Ovary (tissue), 9 donors: Measurements from ENCODE around the gene C12orf76. TPM values are rescaled to one million over a fixed set of nuclear protein-coding genes. Genes with fewer than 3 reads are reported as not detected.
"Not testable (repeated sequence)": the region's sequence is repeated elsewhere in the genome, so short reads cannot be mapped to it uniquely, and the experiment has no call there.

Experiments
- DNase-seq, 5 donors: peaks; one replicate each; pipeline ENCODE4 v3.0.0-alpha.2; 2019 to 2020
- H3K27ac ChIP-seq, 2 donors: fragments of 200-600 bp; one replicate each; pipeline versions ENCODE4 v1.5.1 to v1.8.0; 2019 to 2022
- H3K27me3 ChIP-seq: fragments of 200-600 bp; one replicate; pipeline ENCODE4 v1.8.0; 2022
- H3K36me3 ChIP-seq: fragments of 200-600 bp; sonication (generic); one replicate; pipeline ENCODE4 v1.5.1; 2019
- H3K4me1 ChIP-seq: one replicate; pipeline ENCODE4 v1.8.1; 2013; ENCODE audit warnings: mild to moderate bottlenecking, moderate library complexity; ENCODE audit not compliant: insufficient read depth
- H3K4me3 ChIP-seq: fragments of 200-600 bp; sonication (generic); one replicate; pipeline ENCODE4 v1.5.1; 2017
- H3K9me3 ChIP-seq, 2 donors: fragments of 200-600 bp in 1 of 2; sonication (generic) in 1 of 2; one replicate each; pipeline versions ENCODE4 v1.5.1 to v1.8.1; 2013 to 2019; ENCODE audit warnings: mild to moderate bottlenecking in 1 of 2, moderate library complexity in 1 of 2
- EP300 ChIP-seq: sonication (generic); formaldehyde crosslinking; IDR thresholded peaks from one replicate; pipeline ENCODE4 v1.6.1; 2017; ENCODE audit warnings: antibody characterized with exemption
- POLR2A ChIP-seq: fragments of 450-650 bp; IDR thresholded peaks from one replicate; pipeline ENCODE4 v1.6.1; 2017; ENCODE audit warnings: antibody characterized with exemption, mild to moderate bottlenecking, moderate library complexity
- WGBS, 3 donors: extraction: QIAGEN DNeasy Blood & Tissue Kit in 1 of 3; methylation state at CpG; one replicate each; pipeline versions ENCODE4 v1.1.5 to v1.1.7; 2013 to 2017; 5-methylcytosine and 5-hydroxymethylcytosine counted together
- intact Hi-C, 4 donors: fragments of 100-400 bp; cut with DNase I; formaldehyde crosslinking; loops; one replicate each; pipeline versions ENCODE4 v1.11.0 to v1.15.1; 2022 to 2023
- polyA plus RNA-seq, 2 donors: library from polyadenylated mRNA; stranded (reverse); fragments of 200-250 nt in 1 of 2; fragments of 350-450 nt in 1 of 2; fragmentation: Illumina TruSeq in 1 of 2; extraction: RNeasy Lipid Tissue Mini Kit (QIAGEN cat#74804) in 1 of 2; gene quantifications; one replicate each; pipeline ENCODE4 v1.2.3, GENCODE V29; 2013 to 2014
- total RNA-seq, 7 donors: library from RNA; depleted of rRNA in 2 of 7; stranded (reverse); fragments of >200 nt in 2 of 7; fragmentation: NEBNext Ultra II Directional in 3 of 7; extraction: Animal tissue kit (Norgen Biotek cat#: 25700) in 3 of 7; gene quantifications; one replicate each; pipeline versions ENCODE4 v1.1.0 to v1.2.4, GENCODE V29; 2016 to 2023
- TF ChIP-seq, protein P1 (sequence below), 3 donors: fragments of 450-650 bp in 2 of 3; fragments of 200-600 bp in 1 of 3; IDR thresholded peaks; one replicate each; pipeline versions ENCODE4 v1.5.1 to v1.8.0; 2016 to 2022; ENCODE audit warnings: antibody characterized with exemption in 3 of 3, mild to moderate bottlenecking in 1 of 3
- donor health status: DM: no; HTN: no; CAD: no; lungs with moderate emphysema.
- donor health status: DM: no; HTN: no; CAD: no.
- donor health status: Bipolar disorder and iron deficiency.
- donor health status: DM: yes; HTN: yes; CAD: no.
- donor health status: DM: no; HTN: no; CAD: no.
- donor health status: DM: yes; HTN: yes; CAD: no.

Gene C12orf76
- total and polyA plus RNA-seq, 9 donors: 11.6 to 24.9 (median 15.7) TPM

DNA sequence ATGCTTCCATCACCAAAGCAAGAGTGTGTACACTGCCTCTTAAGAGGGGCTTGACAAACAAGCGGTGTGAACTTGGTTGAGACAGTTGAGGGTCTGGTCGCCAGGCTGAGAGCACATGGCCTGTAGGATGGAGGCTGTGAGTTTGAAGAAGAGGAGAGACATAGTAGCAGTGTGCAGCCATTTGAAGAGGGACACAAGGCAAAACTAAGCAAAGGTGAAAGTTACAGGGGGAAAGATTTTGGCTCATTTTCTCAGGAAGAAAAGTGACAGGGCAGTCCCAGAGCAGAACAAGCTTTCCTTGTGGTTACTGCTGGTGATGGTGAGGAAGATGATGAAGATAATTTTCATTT lies 11.3 kb upstream of the C12orf76 start:
- 89 to 91% (median 89%) methylated on average over 2 of the region's 2 CpGs for WGBS, 3 donors
- no peaks in the 10 kb centered on the region for H3K4me1 ChIP-seq
- TF ChIP-seq EP300: no peak
- no peaks in the 10 kb centered on the region for H3K9me3 ChIP-seq
- no peak overlapping the region for H3K4me3 ChIP-seq
- H3K27ac ChIP-seq: no peak overlapping the region
- H3K36me3 ChIP-seq: no peaks in the 10 kb centered on the region
- no peaks in the 10 kb centered on the region for H3K27me3 ChIP-seq
- intact Hi-C loops: no loop called here
- DNase-seq: no peak

DNA sequence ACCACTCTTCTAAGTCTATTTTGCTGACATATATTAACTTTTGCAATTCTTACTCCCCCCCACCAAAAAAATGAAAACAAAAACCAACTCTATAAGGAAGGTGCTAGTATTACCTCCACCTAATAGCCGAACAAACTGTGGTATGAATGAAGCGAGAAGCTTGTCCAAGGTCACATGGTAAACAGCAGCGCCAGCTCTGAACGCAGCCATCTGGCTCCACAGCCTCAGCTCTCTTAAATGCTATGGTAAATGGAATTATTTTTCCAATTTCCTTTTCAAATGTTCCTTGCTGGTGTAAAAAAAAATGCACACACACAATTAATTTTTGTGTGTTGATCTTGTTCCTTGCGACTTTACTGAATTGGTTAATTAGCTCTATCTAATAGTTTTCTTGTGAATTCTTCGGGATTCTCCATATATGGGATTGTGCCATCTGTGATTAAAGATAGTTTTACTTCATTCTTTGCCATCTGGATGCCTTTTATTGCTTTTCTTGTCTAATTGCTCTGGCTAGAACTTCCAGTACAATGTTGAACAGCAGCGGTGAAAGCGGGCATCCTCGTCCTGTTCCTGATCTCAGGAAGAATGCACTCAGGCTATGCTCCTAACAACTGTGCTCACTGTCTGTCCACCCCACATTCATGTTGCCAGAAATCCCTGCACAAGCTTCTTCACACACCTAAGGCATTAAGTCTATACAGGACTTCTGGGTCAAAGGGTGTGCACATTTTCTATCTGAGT lies 10.7 kb upstream of the C12orf76 start:
- intact Hi-C loops: no loop called here
- TF ChIP-seq, protein P1, sequence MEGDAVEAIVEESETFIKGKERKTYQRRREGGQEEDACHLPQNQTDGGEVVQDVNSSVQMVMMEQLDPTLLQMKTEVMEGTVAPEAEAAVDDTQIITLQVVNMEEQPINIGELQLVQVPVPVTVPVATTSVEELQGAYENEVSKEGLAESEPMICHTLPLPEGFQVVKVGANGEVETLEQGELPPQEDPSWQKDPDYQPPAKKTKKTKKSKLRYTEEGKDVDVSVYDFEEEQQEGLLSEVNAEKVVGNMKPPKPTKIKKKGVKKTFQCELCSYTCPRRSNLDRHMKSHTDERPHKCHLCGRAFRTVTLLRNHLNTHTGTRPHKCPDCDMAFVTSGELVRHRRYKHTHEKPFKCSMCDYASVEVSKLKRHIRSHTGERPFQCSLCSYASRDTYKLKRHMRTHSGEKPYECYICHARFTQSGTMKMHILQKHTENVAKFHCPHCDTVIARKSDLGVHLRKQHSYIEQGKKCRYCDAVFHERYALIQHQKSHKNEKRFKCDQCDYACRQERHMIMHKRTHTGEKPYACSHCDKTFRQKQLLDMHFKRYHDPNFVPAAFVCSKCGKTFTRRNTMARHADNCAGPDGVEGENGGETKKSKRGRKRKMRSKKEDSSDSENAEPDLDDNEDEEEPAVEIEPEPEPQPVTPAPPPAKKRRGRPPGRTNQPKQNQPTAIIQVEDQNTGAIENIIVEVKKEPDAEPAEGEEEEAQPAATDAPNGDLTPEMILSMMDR (IDR thresholded peaks at IDR 0.05): no peak
- TF ChIP-seq POLR2A (no peak), EP300 (no peak)

DNA sequence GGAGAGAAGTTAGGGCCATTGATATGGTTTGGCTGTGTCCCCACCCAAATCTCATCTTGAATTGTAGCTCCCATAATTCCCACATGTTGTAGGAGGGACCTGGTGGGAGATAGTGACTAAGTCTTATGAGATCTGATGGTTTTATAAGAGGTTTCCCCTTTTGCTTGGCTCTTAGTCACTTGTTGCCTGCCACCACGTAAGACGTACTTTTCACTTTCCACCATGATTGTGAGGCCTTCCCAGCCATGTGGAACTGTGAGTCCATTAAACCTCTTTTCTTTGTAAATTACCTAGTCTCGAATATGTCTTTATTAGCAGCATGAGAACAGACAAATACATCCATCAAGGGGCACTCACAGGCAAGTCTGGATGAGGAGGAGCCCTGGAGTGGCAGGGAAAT lies 8.3 kb upstream of the C12orf76 start:
- H3K4me1 ChIP-seq, H3K4me3 ChIP-seq, H3K27ac ChIP-seq, H3K36me3 ChIP-seq, intact Hi-C loops, H3K9me3 ChIP-seq, H3K27me3 ChIP-seq, DNase-seq: not testable (repeated sequence)
- WGBS, 3 donors: 83 to 84% (median 83%) methylated on average over 3 of the region's 3 CpGs

More for the DNA sequence above, 10.7 kb upstream of the C12orf76 start:
- no peak for DNase-seq
- WGBS, 3 donors: 63 to 75% (median 69%) methylated on average over 9 of the region's 9 CpGs
- no peaks in the 10 kb centered on the region for H3K27me3 ChIP-seq
- no peak overlapping the region for H3K27ac ChIP-seq
- H3K36me3 ChIP-seq: no peaks in the 10 kb centered on the region
- no peaks in the 10 kb centered on the region for H3K4me1 ChIP-seq
- H3K4me3 ChIP-seq: no peak overlapping the region
- H3K9me3 ChIP-seq: no peaks in the 10 kb centered on the region

DNA sequence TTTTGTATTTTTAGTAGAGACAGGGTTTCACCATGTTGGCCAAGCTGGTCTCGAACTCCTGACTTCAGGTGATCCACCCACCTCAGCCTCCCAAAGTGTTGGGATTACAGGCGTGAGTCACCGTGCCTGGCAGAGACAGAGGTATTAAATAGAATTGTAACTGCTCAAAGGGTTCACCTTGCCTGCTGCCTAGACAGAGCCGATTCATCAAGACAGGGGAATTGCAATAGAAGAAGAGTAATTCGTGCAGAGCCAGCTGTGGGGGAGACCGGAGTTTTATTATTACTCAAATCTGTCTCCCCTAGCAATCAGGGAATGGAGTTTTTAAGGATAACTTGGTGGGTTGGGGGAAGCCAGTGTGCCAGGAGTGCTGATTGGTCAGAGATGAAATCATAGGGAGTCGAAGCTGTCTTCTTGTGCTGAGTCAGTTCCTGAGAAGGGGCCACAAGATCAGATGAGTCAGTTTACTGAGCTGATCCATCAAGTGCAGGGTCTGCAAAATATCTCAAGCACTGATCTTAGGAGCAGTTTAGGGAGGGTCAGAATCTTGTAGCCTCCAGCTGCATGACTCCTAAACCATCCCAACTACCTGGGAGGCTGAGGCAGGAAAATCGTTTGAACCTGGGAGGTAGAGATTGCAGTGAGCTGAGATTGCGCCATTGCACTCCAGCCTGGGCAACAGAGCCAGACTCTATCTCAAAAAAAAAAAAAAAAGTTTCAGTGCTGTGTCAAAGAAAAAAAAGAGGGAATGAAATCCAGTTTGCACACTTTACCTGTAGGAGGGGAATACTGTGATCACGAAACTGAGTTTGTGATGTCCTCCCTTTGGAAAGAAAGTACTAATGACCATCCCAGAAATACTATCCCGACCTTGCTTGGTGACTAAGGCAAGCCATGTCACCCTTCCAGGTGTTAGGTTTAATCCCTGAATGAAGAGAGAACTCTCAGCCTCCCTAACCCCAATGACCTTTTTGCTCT lies 7.3 kb upstream of the C12orf76 start:
- H3K9me3 ChIP-seq, H3K27ac ChIP-seq, DNase-seq, H3K4me1 ChIP-seq, intact Hi-C loops, H3K27me3 ChIP-seq, H3K36me3 ChIP-seq, H3K4me3 ChIP-seq: not testable (repeated sequence)
- 47 to 52% (median 47%) methylated on average over 11 of the region's 11 CpGs for WGBS, 3 donors

DNA sequence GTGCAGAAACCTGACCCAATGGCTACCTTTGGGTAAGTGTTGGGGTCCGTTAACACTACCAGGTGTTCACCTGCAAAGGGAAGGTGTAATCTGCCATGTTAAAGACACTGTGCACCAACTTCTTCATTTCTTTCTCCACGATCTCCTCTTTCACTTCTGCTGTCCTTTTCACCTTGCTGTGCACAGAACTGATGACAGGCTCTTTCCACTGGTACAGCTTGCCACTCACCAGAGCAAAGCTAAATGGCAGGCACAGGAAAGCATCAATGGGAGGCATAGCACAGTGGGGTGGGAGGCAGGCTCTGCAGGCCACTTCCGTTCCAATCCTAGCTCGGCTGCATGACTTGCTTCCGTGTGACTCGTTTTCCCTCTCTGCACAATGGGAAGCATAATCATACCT lies 2.6 kb upstream of the C12orf76 start:
- Histone ChIP-seq H3K4me1 (peaks cover 2% of the 10 kb centered on the region), H3K36me3 (no peaks in the 10 kb centered on the region), H3K4me3 (no peak overlapping the region), H3K27ac (no peak overlapping the region), H3K27me3 (no peaks in the 10 kb centered on the region), H3K9me3 (no peaks in the 10 kb centered on the region)
- no peak for TF ChIP-seq EP300
- TF ChIP-seq, protein P1 (IDR thresholded peaks at IDR 0.05): no peak
- no peak for DNase-seq
- intact Hi-C loops: no loop called here
- WGBS, 3 donors: 79 to 84% (median 81%) methylated on average over 6 of the region's 6 CpGs

DNA sequence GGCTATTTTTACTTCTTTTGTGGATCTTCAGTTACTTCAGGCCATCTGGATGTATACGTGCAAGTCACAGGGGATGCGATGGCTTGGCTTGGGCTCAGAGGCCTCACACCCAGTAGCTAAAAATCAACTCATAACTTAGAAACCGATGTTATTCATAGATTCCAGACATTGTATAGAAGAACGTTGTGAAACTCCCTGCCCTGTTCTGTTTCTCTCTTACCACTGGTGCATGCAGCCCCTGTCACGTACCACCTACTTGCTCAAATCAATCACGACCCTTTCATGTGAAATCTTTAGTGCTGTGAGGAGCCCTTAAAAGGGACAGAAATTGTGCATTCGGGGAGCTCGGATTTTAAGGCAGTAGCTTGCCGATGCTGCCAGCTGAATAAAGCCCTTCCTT lies 1.3 kb upstream of the C12orf76 start:
- H3K36me3 ChIP-seq, H3K27ac ChIP-seq, DNase-seq, intact Hi-C loops, H3K27me3 ChIP-seq, H3K4me3 ChIP-seq, H3K9me3 ChIP-seq, H3K4me1 ChIP-seq: not testable (repeated sequence)
- WGBS, 3 donors: 90% methylated on average over 9 of the region's 9 CpGs

DNA sequence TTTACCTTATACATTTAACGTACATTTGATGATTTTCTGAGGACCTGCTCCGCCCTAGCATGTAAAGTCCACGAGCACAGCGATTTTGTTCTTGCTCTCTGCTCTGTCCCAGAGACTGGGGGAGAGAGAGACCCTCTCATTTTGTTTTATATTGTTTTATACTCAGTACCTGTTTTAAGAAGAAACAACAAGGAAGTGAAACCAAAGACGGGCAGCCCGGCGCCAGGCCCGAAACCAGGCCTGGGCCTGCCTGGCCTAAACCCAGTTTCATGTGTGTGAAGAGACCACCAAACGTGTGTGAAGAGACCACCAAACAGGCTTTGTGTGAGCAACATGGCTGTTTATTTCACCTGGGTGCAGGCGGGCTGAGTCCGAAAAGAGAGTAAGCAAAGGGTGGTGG lies 712 bp upstream of the C12orf76 start:
- H3K36me3 ChIP-seq, DNase-seq, H3K27me3 ChIP-seq, H3K4me1 ChIP-seq, H3K9me3 ChIP-seq, intact Hi-C loops, H3K27ac ChIP-seq: not testable (repeated sequence)
- WGBS, 3 donors: 89 to 91% (median 90%) methylated on average over 11 of the region's 11 CpGs
- H3K4me3 ChIP-seq: peak overlapping the region; percentile 97
